Measurements from ENCODE around the gene F11R.
"Not testable (repeated sequence)": the region's sequence is repeated elsewhere in the genome, so short reads cannot be mapped to it uniquely, and the experiment has no call there.

The F11R gene

GRCh38 chr1:161020509-161021164 lies at the start of gene F11R:
TSS of gene F11R (minus strand) at chr1:161021152. CDS start at chr1:161021073, 79 bp downstream.
- DNase-seq (ENCODE audit: low read depth in 2 of 2): no peak

- DNase-seq (ENCODE audit: low read depth in 2 of 2): peak; percentile 78 to 80
These were observed 48.8 kb upstream of the F11R start, which contains the start of gene ARHGAP30 for GRCh38 chr1:161069731-161070270. TSS of gene ARHGAP30 (minus strand) at chr1:161069891. CDS start at chr1:161069624, 267 bp downstream.

- no peak for DNase-seq (ENCODE audit: low read depth in 2 of 2)
These were observed 48.3 kb upstream of the F11R start for GRCh38 chr1:161069241-161069640.

DNA sequence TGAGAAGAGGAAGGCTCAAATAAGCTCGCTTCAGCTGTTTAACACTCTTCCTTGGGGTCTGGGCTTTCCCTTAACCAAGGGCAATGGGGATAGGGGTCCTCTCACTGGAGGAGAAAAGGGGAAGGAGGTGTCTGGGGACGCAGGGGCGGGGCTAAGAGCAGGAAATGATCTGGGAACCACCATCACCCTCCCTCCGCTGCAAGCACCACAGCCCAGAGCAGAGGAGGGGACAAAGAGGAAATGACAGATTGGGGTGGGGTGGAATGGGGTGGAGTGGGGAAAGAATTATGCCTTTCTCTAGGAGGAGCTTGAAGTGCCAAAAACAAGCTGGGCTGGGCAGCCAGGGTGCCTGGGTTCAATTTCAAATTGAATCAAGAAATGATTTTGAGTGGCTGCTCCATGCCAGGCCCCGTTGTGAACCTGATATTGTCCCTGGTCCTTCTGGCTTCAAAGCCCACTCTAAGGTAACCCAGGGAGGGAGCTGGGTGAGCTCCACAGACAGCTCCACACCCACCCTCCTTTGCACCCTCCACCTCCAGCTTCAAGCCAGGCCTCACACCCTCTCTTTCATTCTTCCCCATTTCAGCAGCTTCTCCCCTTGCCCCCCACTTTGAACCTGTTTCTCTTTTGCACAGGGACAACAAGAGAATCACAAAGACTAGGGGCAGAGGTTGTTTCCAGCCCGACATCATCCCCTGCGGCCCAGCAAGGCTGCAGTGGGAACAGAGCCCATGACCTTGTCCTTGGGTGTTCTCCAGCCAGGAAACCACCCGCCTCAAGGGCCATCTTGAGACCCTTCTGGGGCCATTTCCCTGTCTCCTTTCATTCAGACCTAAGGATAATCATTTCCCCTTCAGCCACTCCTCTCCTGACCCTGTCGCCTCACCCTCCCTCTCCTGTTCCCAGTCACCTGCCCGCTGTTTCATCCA lies 47.6 kb upstream of the F11R start:
- peak; percentile 71 to 77 for DNase-seq (ENCODE audit: low read depth in 2 of 2)

GRCh38 chr1:161066694-161067093 lies 45.7 kb upstream of the F11R start:
- DNase-seq (ENCODE audit: low read depth in 2 of 2): no peak

- not testable (repeated sequence) for DNase-seq (ENCODE audit: low read depth in 2 of 2)
These were observed 44.7 kb upstream of the F11R start for GRCh38 chr1:161065681-161066080.

DNA sequence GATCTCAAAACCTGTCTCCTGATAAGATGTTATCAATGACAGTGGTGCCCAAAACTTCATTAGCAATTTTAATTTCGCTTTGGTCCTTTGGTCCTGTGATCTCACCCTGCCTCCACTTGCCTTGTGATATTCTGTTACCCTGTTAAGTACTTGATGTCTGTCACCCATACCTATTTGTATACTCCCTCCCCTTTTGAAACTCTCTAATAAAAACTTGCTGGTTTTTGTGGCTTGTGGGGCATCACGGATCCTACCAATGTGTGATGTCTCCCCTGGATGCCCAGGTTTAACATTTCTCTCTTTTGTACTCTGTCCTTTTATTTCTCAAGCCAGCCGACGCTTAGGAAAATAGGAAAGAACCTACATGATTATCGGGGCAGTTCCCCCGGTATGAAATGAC lies 43.0 kb upstream of the F11R start:
- DNase-seq (ENCODE audit: low read depth in 2 of 2): not testable (repeated sequence)

DNA sequence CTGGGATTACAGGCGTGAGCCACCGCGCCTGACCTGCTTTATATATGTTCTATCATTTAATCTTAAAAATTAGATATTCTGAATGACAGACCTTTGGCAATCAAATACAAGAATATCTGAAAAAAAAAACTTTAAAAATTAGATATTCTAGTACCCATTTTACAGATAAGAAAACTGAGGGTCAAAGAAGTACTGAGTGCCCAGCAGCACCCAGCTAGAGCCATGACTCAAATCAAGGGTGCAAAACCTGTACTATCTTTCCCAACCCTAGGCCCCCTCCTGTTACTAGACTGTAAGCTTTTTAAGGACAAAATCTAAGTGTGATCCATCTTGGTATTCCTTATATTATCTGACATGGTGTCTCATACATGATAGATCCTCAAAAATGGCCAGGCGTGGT lies 40.5 kb upstream of the F11R start:
- no peak for DNase-seq (ENCODE audit: low read depth in 2 of 2)

- DNase-seq (ENCODE audit: low read depth in 2 of 2): no peak
These were observed 38.3 kb upstream of the F11R start for GRCh38 chr1:161059293-161059692.

DNA sequence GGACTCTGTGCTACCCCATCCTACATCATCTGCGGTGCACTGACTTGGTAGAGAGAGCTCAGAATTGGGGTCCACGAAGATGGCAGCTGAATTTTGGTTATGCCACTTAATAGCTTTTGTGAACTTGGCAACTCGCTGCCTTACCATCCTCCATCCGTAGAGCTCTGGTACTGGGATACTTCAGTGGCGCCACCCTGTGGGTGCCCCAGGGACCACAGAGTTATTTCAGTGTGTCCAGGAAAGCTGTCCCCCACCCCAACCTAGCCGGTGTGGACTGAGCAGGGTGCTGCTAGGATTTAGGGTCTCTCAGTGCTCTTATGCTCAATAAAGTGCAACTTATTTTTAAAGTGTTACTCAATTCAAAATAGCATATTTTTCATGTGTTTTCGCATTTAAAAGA lies 33.9 kb upstream of the F11R start:
- no peak for DNase-seq (ENCODE audit: low read depth in 2 of 2)

DNA sequence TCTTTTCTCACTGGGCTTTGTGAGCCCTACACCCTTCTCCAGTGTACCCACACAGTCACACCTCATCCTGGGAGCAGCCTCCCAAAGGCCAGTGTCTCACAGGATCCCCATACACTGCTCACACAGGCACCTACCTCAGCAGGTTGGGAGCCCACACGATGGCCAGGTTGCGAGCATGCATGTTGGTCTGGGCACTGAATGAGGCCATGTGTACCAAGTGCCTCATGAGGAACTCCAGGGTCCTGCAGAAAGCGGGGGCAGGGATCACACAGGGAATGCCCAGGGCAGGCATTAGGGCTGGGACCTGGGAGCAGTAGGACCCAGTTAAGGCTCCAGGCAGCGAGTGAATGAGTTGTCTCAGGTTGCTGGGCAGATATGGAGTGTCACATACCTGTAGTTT lies 33.3 kb upstream of the F11R start:
- DNase-seq (ENCODE audit: low read depth in 2 of 2): no peak

GRCh38 chr1:161052899-161053298 lies 31.9 kb upstream of the F11R start:
- no peak for DNase-seq (ENCODE audit: low read depth in 2 of 2)

DNA sequence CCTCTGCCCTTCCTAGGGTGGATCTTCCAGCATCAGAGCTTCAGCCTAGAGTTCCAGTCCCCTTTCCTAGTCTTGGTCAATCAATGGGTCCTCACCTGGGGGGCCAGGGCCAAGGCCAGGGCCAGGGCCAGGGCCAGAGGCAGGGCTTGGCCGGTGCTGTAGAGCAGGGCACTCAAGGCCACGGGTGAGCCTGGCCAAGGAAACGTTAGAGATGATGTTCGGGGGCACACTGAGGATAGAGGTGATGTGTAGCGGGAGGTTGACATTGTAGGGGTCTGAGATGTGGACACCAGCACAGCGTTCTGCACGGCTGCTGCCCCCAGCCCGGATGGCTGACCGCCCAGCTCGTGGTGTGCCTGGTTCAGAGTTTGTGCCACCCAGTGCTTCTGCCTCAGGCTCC lies 30.3 kb upstream of the F11R start:
- no peak for DNase-seq (ENCODE audit: low read depth in 2 of 2)

DNA sequence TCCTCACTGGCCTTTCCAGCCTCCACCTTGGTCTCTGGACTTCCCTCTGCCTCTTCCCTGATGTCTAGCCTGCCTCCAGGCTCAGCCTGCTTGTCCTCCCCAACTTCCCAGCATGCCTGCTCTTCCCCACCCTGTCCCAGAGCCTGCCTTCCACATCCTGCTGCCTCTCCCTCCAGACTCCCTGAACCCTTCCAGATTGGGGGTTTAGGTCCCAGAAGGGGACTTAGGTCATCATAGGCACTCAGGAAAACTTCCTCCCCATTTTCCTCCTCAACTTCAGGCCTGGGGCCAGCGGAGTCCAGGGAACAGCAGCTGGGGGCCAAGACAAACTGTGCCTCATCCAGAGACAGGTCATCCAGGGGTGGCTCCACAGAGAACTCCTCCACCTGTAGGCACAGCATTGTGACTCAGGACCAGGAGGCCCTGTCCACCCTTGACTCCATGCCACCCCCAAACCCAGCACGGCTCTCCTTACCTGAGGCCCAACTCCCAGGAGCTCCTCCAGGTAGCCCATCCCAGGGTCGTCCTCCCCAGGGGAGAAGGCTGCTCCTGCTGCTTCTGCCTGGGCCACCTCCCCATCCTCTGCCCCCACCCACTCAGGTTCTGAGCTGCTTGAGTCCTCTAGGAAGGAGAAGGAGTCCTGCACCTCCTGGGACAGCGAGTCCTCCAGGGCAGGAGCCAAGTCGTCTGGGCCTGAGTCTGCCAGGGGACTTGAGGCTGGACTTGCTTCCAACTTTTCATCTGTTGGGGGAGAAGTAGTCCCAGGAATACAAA lies 28.2 kb upstream of the F11R start:
- DNase-seq (ENCODE audit: low read depth in 2 of 2): no peak

- no peak for DNase-seq (ENCODE audit: low read depth in 2 of 2)
These were observed 26.8 kb upstream of the F11R start for GRCh38 chr1:161047436-161048420.

- no peak for DNase-seq (ENCODE audit: low read depth in 2 of 2)
These were observed 25.8 kb upstream of the F11R start for GRCh38 chr1:161046605-161047228.

GRCh38 chr1:161045736-161046604 lies 25.0 kb upstream of the F11R start, which contains the start of gene USF1:
TSS of gene USF1 (minus strand) at chr1:161045977. CDS start at chr1:161043275, 2,702 bp downstream.
- DNase-seq (ENCODE audit: low read depth in 2 of 2): peak; percentile 86

GRCh38 chr1:161044908-161045735 lies 24.2 kb upstream of the F11R start:
- peak; percentile 50 to 55 for DNase-seq (ENCODE audit: low read depth in 2 of 2)
